IPS DF 19.7 (cell line): ENCODE data around the gene CHMP2A.
A peak's percentile ranks its signal among the peaks of the same experiment; 100 is the strongest.
"Not testable (repeated sequence)": the region's sequence is repeated elsewhere in the genome, so short reads cannot be mapped to it uniquely, and the experiment has no call there.

ENCODE experiments used
- DNase-seq: peaks from one replicate; pipeline ENCODE4 v3.0.0-alpha.2; 2013; ENCODE audit warnings: low read depth, low spot score

Gene CHMP2A

GRCh38 chr19:58554494-58555368 is at the start of gene CHMP2A:
CHMP2A (minus strand) TSS chr19:58555105; CDS start chr19:58554212, 893 bp downstream.
- DNase-seq: peak; percentile 83

GRCh38 chr19:58586133-58586765 is 31.3 kb upstream of the CHMP2A start:
- DNase-seq: no peak

GRCh38 chr19:58585442-58586132 is 30.7 kb upstream of the CHMP2A start:
- DNase-seq: no peak

GRCh38 chr19:58584498-58585441 is 29.9 kb upstream of the CHMP2A start:
- no peak for DNase-seq

- DNase-seq: no peak
Measured at GRCh38 chr19:58582985-58583384, 28.1 kb upstream of the CHMP2A start.

GRCh38 chr19:58581227-58582141 is 26.6 kb upstream of the CHMP2A start:
- DNase-seq: peak; percentile 88

GRCh38 chr19:58579473-58580142 is 24.7 kb upstream of the CHMP2A start:
- DNase-seq: no peak

GRCh38 chr19:58578012-58578925 is 23.4 kb upstream of the CHMP2A start:
- DNase-seq: no peak

- DNase-seq: not testable (repeated sequence)
Measured at GRCh38 chr19:58577581-58577980, 22.7 kb upstream of the CHMP2A start.

GRCh38 chr19:58575183-58576041 is 20.5 kb upstream of the CHMP2A start:
- peak; percentile 63 for DNase-seq

- DNase-seq: no peak
Measured at GRCh38 chr19:58573658-58574164, 18.8 kb upstream of the CHMP2A start.

GRCh38 chr19:58572818-58573657 is 18.1 kb upstream of the CHMP2A start, which contains the start of gene MZF1:
MZF1 (minus strand) TSS chr19:58573335; CDS start chr19:58571389, 1,946 bp downstream.
- DNase-seq: peak; percentile 100

GRCh38 chr19:58572026-58572817 is 17.3 kb upstream of the CHMP2A start:
- no peak for DNase-seq

- DNase-seq: no peak
Measured at GRCh38 chr19:58571575-58571947, 16.7 kb upstream of the CHMP2A start.

GRCh38 chr19:58570770-58571574 is 16.1 kb upstream of the CHMP2A start:
- no peak for DNase-seq
